NCI-H526 treated with DMSO at 0.1 percent for 48 hours (cell line): Measurements from ENCODE around the gene CPNE5.

ENCODE experiments used
- DNase-seq: peaks from one replicate; lab custom pipeline; 2025; lab: John Stamatoyannopoulos, UW

Gene CPNE5

DNA sequence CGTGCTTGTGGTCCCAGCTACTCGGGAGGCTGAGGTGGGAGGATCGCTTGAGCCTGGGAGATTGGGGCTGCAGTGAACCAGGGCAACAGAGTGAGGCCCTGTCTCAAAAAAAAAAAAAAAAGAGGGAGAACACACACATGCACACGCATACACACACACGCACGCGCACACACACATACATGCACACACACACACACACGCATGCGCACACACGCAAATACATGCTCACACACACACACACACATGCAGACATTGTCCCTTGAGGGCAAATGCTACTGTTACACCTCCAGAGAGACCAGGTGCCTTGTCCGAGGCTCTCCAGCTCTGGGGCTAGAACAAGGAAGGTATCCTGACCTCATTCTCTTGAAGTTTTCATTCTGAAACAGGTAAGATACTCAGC is 77.1 kb downstream of the CPNE5 start:
- DNase-seq: no peak

DNA sequence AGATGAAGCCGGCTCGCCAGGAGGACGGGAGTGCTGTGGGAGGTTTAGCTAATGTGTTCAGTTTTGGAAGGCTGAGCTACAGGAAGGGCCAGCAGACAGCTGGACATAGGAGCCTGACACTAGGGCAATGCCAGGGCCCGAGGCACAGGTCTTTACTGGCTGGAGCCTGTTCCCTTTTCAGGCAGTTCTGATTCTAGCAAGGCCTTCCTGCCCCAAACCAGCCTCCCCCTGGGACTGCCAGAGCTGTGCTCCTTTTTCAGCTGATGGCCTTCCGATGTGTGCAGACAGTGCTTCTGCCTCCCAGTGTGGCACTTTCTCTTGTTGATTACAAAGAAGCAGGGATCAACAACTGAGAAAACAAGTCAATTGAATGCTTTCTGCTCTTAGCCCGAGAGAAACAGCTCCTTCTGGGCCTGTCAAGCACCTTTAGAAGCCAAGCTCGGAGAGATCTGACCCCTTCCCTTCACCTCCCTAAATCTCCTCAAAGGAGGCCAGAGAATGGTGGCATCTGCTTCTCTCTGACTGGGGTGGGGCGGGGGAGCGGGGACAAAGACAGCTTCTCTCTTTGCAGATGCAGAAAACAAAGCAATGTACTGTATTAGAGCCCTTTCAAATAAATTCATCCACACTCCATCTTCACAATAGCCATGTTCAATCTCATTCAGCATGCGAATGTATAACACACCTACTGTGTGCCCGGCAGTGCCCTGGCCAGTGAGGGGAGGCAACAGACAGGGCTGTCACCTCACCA is 78.4 kb downstream of the CPNE5 start:
- no peak for DNase-seq

DNA sequence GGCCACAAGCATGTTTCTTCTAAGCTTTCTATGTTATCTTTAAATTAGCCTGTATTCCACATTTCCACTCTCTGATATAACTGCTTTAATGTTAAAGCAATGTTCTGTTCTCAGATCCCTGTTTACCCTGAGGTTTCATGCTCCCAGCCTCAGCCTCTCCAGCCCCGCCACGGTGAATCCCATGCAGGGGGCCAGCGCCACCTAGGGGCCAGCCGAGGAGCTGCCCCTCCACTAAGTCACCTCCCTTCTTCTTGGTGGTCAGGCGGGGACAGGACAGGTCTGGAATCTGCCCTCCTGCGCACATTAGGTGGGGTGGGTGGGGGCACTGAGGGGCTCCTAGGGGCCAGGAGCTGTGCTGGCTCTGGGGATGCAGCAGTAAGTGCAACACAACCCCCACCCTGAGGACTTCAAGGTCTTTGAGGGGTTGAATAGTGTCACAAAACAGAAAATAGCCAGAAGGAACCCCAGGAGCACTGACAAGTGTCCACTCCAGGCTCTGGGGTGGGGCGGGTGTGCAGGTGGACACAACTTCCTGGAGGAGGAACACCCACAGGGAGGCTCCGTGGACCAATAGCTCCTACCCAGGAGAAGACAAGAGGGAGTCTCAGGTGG is 80.0 kb downstream of the CPNE5 start:
- DNase-seq: peak; percentile 56

DNA sequence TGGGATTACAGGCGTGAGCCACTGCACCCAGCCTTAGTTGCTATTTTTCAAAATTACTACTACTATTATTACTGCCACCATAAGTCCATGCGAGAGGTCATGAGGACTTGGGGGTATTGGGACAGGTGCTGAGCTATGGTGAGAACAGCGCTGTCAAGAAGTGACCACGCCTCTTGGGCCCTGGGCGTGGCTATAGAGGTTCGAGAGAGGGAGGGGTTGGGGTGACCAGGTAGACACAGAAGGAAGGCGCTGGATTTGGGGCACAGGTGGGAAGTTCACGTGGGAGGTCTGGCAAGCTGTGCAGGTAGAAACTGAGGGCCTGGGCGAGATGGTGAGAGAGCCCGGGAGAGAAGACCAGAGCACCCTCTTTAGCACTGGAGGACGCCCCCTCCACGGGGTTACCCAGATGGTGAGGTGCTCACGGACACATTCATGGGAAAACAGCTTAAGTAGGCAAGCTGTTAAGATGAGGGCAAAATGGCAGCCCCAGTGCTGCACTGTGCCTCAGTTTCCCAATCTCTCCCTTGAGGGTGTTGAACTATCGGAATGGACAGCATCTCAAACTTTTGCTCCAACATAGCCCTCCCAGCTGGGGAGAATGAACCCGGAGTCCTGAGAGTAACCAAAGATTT is 80.6 kb downstream of the CPNE5 start:
- DNase-seq: no peak

DNA sequence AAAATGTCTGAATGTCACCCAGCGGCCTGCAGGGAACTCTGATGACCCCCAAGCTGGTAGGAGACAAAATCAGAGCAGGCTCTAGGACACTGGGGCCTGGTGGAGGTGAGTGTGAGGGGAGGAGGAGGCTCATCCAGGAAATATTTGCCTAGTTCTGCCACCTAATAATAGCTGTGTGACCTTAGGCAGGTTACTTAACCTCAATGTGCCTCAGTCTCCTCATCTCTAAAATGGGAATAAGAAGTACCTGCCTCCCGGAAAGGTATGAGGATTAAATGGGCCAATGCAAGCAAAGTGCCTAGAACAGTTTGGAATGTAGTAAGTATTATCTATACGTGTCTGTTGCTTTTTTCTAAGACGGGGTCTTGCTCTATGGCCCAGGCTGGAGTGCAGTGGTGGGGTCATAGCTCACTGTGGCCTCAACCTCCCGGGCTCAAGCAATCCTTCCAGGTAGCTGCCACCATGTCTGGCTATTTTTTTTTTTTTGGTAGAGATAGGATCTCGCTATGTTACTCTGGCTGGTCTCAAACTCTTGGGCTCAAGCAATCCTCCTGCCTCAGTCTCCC is 81.2 kb downstream of the CPNE5 start:
- DNase-seq: no peak

DNA sequence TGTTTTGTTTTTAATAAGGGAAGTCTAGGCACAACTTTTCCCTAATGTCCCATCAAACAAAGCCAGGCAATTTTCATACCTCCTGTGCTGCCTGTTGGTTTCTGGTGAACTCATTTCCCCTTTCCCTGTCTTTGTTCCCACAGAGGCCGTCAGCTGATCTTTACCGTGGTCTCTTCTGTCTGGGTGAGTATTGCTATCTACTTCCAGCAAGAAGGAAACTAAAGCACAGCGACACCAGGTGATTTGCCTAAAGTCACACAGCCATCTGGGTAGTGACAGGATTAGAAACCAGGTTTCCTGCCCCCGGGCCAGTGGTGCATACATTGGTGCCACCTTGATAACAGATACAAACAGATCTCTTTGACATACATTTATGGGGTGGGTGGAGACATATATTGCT is 82.0 kb downstream of the CPNE5 start:
- DNase-seq: no peak

DNA sequence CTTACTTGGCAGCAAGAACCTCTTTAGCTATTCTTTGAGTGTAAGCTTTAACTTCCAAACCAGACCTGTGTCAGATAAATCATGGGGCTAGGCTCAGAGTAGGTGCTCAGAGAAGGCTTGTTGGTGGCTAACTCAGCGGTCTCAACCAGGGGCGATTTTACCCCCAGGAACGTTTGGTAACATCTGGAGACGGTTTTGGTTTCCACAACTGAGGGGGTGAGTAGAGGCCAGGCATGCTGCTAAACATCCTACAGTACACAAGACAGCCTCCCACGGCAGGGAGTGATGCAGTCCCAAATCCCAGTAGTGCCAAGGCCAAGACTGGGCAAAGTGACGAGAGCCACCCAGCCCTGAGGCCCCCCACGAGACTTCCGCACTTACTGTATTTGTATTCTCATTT is 82.5 kb downstream of the CPNE5 start:
- DNase-seq: no peak

DNA sequence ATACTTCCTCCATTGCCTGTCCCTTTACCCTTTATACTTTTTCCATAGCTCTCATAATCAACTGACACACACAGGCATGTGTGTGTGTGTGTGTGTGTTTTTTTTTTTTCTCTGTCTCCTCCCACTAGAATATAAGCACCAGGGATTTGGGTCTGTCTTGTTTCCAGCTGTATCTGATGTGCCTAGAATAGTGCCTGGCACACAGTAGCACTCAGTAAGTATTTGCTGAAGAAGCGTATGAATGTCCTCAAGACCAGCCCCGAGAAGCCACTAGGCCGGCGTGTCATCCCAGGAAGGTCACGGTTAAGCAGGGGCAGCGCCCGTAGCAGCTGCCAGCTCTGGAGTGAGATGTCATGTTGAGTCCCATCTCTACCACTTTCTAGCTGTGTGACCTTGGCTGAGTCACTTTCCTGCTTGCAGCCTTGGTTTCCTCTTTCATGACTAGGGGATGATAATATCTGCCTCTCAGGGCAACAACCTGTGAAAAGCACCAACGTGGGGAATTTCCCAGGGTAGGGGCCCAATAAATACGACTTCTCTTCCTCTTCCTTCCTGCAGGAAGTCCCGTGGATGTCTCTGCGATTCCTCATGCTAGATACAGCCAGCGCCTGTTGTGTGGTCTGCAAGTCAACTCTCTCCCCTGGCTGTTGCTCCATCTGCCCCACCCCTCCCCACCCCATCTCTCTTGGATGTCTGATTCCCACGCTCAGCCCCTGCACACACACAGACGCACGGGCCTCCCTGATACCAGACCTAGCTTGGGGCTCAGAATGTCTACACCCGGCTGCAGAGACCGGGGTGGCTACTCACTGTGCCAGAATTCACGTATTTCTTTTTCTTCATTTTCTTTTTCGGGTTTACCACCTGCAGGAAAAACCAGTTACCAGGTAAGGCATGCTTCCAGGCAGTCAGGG is 83.6 kb downstream of the CPNE5 start:
- no peak for DNase-seq

DNA sequence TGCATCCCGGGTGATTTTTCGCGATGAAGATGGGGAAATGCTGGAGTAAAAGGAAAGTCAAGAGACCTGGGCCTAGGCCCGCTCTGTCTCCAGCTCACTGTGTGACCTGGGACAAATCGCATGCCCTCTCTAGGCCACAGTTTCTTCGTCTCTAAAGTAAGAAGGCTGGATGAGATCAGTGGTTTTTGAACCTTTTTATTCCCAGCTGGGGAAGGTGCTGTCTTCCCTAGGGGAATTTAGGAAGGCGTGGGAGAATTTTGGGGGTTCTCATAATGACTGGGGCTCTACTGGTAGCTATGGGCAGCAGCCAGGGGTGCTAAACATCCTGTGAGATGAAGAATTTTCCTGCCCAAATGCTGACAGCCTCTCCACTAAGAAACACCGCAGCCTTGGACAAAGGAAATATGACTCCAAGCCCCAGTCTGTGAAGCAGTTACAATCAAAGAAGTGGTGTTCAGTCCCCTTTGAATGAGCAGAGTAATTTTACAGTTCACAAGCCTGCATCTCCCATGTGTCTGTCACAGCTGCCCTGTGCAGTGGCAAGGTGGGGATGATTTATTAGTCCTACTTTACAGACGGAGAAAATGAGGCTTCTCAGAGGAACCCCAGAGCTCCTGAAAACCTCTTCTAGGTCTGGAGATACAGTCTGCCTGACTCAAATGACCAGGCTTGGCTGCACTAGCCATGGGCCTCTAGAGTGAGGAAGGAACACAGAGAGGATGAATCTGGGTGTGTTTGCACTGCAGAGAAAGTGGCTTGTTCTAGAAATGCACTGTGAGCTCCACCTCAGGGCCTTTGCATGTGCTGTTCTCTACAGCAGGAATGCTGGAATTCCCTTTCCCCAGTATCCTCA is 84.4 kb downstream of the CPNE5 start:
- DNase-seq: no peak

DNA sequence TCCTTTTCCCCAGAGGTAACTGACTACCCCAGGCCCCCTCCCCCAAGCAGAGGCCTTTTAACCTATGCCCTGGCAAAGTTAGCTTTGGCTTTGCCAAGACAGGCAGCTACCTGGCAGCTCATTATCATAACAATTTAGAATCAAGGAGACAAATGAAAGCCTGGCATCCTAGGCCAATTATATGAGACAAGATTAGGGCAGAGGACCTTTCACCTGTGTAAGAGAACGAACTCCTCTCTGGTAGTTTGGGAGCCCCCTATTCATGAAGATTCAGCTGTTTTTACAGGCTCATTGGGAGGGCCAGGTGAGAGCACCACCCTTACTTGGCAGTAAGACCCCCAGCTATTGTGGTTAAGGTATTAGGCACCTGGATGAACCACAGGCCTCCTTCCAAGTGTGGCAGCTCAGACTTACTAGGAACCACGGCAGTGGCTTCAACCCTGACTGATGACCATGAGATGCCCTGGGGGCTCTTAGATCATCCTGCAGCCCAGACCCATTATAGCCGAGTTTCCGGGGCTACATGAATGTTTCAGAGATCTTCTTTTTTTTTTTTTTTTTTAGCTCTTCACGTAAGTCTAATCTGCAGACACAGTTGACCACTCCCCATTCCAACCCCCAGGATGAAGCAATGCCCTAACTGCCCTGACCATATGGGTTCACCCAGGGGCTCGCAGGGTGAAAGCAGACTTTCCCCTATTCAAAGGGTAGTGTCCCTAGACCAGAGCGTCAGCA is 85.4 kb downstream of the CPNE5 start:
- DNase-seq: no peak

DNA sequence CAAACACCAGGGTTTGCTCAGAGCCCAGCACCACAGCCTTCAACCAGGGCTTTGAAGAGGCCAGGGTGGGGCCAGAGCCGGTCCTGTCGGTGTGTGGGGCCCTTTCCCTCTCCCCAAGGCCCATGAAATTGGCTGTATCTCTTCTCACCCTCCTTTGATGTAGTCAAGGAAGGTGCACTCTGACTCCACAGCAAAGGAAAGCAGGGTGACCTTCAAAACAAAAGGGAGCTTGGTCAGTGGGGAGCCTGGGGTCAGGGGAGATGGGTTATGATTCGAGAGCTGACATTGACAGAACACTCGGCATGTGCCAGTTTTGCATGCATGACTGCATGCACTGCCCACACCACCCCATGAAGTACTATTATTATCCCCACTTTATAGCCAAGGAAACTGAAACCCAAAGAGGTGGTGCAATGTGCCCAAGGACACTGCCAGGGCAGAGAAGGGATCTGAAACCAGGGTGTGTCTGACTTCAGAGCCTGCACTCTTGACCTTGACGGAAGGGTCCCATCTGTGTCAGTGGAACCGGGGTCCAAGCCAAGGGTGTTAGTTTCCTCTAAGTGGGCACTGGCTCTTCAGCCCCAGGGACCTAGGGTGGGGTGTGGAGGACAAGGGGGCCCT is 86.2 kb downstream of the CPNE5 start:
- DNase-seq: no peak

DNA sequence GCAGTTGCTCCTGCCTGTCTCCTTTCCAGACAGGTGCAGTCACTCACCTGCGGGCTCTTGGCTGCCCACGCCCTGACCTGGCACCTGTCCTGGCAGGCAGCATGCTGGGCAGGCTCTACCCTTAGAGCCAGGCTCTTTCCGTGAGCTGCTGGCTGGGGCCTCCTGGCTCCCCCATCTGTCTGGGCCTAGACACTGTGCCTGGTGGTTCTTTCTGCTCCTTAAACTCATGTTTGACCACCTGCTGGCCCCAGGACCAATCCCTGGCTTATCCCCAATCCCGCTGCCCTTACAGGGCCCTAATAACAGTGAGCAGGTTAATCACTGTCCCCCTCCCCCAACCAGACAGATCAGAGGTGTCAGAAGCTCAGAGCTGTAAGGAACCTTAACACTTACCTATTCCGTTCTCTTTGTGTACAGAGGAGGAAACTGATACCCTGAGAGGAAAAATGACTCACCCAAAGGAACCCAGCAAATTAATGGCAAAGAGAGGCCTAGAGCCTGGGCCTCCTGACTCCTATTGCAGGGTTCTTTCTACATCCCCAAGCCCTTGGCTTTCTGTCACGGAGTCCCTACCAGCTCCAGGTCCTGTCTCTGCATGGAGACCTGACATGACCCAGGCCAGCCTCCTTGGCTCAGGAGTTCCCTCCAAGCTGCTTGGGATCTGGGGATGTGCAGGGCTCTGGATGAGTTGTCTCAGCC is 86.9 kb downstream of the CPNE5 start:
- DNase-seq: no peak

DNA sequence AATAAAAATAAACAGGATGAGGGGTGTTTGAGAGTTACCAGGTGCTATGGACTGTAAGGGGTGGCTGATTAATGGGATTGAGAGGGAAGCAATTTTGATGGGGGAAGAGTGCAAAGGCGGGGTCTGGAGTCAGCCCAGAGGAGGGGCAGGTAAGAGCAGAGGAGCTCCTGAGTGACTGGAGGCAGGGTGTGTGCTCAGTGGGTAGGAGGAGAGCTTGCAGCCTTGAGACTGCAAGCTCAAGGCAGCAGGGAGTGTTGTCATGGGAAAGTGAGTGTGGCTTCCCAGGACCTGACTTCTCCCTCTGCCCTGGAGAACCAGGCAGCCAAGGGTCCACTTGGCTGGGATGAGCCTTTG is 87.4 kb downstream of the CPNE5 start:
- no peak for DNase-seq

DNA sequence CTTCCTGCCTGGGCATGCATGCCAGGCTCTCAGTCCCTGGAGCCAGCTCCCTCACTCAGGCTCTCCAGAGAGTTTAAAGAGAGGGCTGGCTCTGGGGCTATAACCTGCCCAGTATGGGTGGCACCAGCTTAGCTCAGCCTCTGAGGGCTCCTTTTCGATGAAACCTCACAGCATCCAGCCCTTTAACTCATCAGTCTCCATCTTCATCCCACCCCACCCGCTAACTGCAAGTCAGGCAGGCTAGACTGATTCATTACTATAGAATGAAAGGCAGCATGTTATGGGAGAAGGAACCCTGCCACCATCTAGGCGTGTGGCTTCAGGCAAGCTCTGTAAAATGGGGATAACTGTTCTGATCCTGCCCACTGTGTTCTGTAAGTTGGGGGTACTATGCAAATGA is 88.2 kb downstream of the CPNE5 start:
- DNase-seq: no peak

DNA sequence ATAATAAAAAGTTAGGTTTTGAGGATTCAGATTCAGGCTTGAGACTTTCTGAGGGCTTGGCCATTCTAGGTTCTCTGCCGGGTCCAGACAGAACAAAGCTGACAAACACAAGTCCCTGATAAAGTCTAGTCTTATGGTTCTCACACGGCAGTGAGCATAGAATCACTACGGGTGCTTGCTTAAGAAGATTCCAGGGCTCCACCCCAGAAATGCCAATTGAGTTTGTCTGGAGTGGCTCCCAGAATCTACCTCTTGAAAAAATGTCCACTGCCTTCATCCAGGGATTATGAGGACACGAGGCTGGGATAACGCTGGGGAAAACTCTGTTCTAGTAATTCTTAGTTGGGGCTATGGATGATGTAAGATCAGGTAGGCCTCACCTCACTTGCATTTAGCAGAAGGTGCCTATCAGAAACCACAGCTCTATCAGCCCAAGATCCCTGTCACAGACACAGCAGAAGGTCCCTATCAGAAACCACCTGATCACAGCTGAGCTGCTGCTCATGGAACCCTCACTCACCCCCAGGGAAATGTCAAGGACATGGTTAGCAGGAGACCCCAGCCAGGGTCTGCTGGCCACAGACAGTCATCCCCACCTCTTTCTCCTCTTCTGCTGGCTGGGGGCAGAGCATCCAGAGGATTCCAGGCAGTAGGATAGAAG is 89.3 kb downstream of the CPNE5 start:
- DNase-seq: no peak

DNA sequence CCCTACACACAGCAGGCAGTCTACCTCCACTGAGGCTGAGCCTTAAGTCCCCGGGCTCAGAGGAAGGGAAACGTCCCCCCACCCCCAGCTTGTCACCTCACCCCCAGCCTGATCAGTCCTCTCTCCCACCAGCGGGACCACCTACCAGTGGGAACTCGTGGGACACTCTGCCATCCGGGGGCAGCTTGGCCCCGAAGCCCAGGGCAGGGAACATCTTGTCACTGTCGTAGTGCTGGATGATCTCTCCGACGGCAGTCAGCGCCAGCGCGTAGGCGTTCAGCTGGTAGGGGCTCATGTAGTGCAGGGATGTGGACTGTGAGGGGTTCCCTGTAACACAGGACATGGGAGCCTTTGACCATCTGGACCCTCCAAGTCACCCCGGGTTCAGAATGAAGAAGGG is 93.0 kb downstream of the CPNE5 start:
- no peak for DNase-seq

DNA sequence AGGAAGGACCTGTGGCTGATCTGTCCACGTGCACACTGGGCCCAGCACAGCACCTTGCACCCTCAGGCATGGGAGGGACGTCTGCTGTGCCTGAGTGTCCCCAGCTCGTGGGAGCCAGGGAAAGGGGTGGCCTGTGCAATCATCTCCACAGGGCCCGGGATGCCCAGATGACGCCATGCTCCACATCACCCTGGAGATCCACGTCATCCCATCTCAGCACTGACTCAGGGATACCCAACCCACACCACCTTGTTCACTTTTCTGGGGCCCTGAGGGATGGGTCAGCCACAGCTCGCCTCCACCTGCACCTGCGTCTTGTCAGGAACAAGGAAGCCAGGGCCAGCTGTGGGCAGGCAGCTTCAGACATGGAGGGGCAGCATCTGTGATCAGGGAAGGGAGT is 93.4 kb downstream of the CPNE5 start:
- no peak for DNase-seq

DNA sequence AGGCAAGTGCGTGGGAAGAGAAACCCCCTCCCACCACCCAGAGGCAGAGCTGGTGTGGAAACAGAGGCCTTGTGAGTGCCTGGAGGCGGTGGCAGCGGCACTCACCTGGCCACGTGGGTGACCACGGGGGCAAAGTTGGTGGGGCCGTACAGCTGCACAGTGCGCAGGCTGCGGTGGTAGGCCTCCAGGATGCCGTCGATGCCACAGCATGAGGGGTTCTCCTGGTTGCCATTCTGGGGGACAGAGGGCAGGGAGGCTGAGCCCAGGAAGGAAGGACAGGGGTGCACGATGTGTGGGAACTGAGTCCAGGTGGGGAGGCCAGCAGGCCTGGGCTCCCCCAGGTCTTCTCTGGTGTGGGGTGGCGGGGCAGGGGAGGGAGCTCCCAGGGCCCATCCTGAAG is 94.0 kb downstream of the CPNE5 start:
- no peak for DNase-seq

DNA sequence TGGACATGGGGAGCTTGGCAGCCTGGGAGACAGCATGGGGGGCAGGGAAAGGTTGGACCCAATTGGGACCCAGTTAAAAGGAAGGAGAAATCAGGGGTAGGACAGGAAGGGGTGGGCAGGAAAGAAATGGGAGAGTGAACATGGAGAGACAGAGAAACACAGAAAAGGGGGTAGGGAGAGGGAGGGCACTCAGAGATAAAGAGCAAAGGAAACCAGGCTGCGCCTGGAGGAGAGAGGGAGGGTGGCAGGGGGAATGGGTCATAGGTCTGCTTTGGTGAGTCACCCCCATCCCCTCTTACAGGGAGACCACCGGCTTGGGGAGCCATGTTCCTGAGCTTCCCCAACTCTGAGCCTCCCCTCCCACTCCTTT is 95.0 kb downstream of the CPNE5 start:
- no peak for DNase-seq
